Stimulated activated CD8-positive, alpha-beta memory T cell treated with anti-CD3 and anti-CD28 coated beads, Interleukin-4, amount 100 ng/mL, for 24 hours (primary cell): ENCODE data around the gene KAT14.
"Not testable (repeated sequence)": the region's sequence is repeated elsewhere in the genome, so short reads cannot be mapped to it uniquely, and the experiment has no call there.

Experiments used
- DNase-seq: peaks from one replicate; pipeline ENCODE4 v3.0.0-alpha.2; 2020; ENCODE audit warnings: low read depth

Gene KAT14

GRCh38 chr20:18137412-18138265, at the start of gene KAT14, which contains the start of gene PET117:
Gene KAT14, plus strand, starts transcription at chr20:18137863. Its CDS starts 4,798 bp downstream, at chr20:18142661.
Gene PET117, plus strand, starts transcription at chr20:18137863. Its CDS starts 93 bp downstream, at chr20:18137956.
- peak; percentile 86 for DNase-seq

GRCh38 chr20:18088298-18088697, 49.4 kb upstream of the KAT14 start:
- not testable (repeated sequence) for DNase-seq

- not testable (repeated sequence) for DNase-seq
Observed at GRCh38 chr20:18088841-18089240, 48.8 kb upstream of the KAT14 start.

GRCh38 chr20:18090044-18090443, 47.6 kb upstream of the KAT14 start:
- DNase-seq: no peak

GRCh38 chr20:18090477-18090876, 47.2 kb upstream of the KAT14 start:
- no peak for DNase-seq

- no peak for DNase-seq
Observed at GRCh38 chr20:18091623-18092022, 46.0 kb upstream of the KAT14 start.

GRCh38 chr20:18092890-18093289, 44.8 kb upstream of the KAT14 start:
- DNase-seq: no peak

GRCh38 chr20:18093388-18093787, 44.3 kb upstream of the KAT14 start:
- DNase-seq: no peak

GRCh38 chr20:18094191-18094590, 43.5 kb upstream of the KAT14 start:
- DNase-seq: no peak

GRCh38 chr20:18100569-18100968, 37.1 kb upstream of the KAT14 start:
- DNase-seq: not testable (repeated sequence)

- no peak for DNase-seq
Observed at GRCh38 chr20:18101125-18101810, 36.4 kb upstream of the KAT14 start.

- DNase-seq: no peak
Observed at GRCh38 chr20:18103497-18103896, 34.2 kb upstream of the KAT14 start.

- DNase-seq: no peak
Observed at GRCh38 chr20:18108326-18108725, 29.3 kb upstream of the KAT14 start.

- not testable (repeated sequence) for DNase-seq
Observed at GRCh38 chr20:18128574-18128973, 9.1 kb upstream of the KAT14 start.

GRCh38 chr20:18132663-18133062, 5.0 kb upstream of the KAT14 start:
- no peak for DNase-seq

GRCh38 chr20:18133962-18134361, 3.7 kb upstream of the KAT14 start:
- DNase-seq: no peak

- DNase-seq: no peak
Observed at GRCh38 chr20:18138266-18138582, 561 bp downstream of the KAT14 start.

GRCh38 chr20:18138639-18139583, 1.2 kb downstream of the KAT14 start:
- no peak for DNase-seq

- DNase-seq: no peak
Observed at GRCh38 chr20:18139832-18140231, 2.2 kb downstream of the KAT14 start.

GRCh38 chr20:18144541-18145099, 7.0 kb downstream of the KAT14 start:
- no peak for DNase-seq

- no peak for DNase-seq
Observed at GRCh38 chr20:18154342-18154741, 16.7 kb downstream of the KAT14 start.

GRCh38 chr20:18156045-18156444, 18.4 kb downstream of the KAT14 start:
- DNase-seq: no peak
